NCI-H510A treated with DMSO at 0.1 percent for 48 hours (cell line): ENCODE results near the gene C20orf144.
"Not testable (repeated sequence)": the region's sequence is repeated elsewhere in the genome, so short reads cannot be mapped to it uniquely, and the experiment has no call there.

Experiments
- DNase-seq: peaks from one replicate; lab custom pipeline; 2025; lab: John Stamatoyannopoulos, UW

The C20orf144 gene

DNA sequence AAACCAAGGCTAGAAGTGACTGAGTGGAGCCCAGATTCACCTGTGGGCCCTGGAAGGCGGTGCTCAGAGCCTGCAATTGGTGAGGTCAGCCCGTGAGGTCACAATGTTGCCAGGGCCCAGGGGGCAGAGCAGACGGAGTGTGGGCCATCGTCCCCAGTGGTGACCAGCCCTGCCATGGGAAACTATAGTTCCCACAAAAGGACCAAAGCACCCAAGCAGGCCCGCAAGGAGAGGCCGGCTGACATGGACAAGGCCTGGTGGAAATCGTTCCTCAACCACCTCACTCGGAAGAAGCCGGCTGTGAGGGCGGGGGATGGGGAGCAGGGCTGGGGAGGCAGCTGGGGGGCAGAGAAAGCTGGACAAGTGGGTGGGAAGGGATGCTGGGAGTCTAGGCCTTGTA lies at the start of gene C20orf144:
Gene C20orf144, plus strand, starts transcription at position 156 of the 400 bp plus-strand sequence. Its CDS starts 19 bp downstream, at position 175.
- DNase-seq = no peak

- no peak for DNase-seq
Measured at GRCh38 chr20:33621717-33622400, 40.3 kb upstream of the C20orf144 start.

- no peak for DNase-seq
Measured at GRCh38 chr20:33622705-33623365, 39.3 kb upstream of the C20orf144 start.

DNA sequence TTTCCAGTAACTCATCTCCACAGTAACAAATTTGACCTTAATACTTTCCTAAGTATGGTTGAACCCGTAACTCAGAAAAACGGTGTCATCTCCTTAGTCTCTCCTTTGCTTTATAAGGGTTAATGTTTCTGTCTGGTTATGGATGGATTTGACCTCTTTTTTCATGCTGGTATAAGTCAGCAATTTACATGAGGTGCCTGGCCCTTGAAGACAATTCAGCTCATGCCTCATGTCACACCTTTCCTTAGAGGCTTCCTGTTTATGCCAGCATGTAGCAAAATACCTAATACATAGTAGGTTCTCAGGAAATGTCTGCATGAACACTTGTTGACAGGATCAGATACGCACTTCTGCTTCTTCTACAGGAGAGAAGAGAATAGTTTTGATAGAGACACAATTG lies 37.7 kb upstream of the C20orf144 start:
- DNase-seq = no peak

DNA sequence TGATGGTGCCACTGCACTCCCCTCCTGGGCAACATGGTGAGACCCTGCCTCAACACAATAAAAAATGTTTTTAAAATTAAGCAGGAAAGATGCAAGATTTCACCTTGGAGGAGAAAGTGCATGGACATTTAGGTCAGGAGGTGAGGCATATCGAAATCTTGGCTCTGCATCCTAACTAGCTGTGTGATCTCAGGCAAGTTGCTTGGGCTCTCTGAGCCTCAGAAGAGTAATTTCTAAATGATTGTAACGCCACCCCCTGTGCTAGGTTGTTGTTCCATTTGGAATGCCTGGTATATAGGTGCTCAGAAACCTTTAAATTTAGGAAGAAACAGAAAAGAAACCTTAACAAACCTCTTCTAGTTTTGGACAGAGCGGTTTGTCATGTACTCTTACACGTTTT lies 35.9 kb upstream of the C20orf144 start:
- no peak for DNase-seq

- DNase-seq = no peak
Measured at GRCh38 chr20:33627577-33628216, 34.4 kb upstream of the C20orf144 start.

- DNase-seq = no peak
Measured at GRCh38 chr20:33629533-33629932, 32.6 kb upstream of the C20orf144 start.

GRCh38 chr20:33629979-33630378 lies 32.1 kb upstream of the C20orf144 start:
- DNase-seq = no peak

DNA sequence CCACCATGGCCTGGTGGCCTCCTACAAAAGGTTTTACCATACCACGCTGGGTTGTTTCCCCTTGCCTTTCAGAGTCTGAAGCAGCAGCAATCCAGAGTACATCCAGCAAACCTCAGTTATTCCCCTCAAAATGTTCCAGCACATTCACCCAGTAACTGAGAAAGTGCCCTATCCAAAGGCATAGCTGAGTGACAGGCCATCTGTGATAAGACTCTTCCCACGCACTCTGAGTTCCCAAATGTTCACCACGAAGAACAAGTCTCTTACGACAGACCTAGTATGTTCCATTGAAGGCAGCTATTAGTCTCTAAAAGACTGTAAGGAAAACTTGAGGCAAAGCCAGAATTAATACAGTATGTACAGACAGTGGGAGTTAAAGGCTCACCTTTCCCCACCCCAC lies 31.6 kb upstream of the C20orf144 start:
- DNase-seq = no peak

GRCh38 chr20:33631910-33632309 lies 30.2 kb upstream of the C20orf144 start:
- DNase-seq = not testable (repeated sequence)

DNA sequence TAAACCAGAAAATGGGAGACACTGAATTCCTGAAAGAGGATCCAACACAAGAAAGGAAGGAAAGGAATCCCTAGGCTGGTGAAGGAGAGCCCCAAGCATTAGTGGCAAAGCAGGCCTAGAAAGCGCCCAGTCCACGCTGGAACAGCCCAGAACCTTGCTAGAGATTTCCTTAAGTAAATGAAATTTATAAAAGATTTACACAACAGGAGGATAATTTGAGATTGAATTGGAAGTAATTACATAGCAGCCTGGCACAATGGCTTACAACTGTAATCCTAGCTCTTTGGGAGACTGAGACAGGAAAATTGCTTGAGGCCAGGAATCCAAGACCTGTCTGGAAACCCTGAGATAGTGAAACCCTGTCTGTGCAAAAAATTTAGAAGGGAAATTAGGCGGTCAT lies 26.8 kb upstream of the C20orf144 start:
- DNase-seq = no peak

- no peak for DNase-seq
Measured at GRCh38 chr20:33636776-33637175, 25.4 kb upstream of the C20orf144 start.

DNA sequence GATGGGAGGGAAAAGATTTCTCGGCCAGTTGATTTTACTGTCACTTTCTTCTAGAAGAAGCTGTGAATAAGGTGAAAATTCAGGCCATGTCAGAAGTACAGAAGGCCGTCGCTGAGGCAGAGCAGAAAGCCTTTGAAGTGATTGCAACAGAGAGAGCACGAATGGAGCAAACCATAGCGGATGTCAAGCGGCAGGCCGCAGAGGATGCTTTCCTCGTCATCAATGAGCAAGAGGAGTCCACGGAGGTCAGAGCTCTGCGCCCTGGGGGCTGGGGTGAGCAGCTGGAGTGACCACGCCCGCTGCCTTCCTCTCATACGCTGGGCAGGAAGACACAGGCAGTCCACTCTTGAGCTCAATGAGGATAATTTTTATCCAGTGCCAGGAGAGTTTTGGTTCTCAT lies 21.8 kb upstream of the C20orf144 start:
- DNase-seq = no peak

GRCh38 chr20:33644313-33645071 lies 17.6 kb upstream of the C20orf144 start:
- no peak for DNase-seq

GRCh38 chr20:33645072-33645358 lies 17.1 kb upstream of the C20orf144 start:
- no peak for DNase-seq

- no peak for DNase-seq
Measured at GRCh38 chr20:33645396-33645795, 16.7 kb upstream of the C20orf144 start.

DNA sequence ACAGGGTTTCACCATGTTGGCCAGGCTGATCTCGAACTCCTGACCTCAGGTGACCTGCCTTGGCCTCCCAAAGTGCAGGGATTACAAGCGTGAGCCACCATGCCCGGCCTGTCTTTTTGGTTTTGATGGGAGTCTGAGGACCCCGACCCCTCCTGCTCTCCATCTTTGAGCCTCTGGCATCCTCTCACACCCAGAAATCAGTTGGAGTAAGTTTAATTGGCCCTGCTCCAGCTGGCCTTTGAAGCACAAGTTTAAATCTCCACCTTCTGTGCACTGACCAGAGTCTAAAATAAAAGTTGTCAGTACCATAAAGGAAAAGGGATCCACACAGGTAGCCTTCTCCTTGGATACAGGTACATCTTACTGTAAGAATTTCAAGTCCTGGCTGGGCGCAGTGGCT lies 15.9 kb upstream of the C20orf144 start:
- no peak for DNase-seq

GRCh38 chr20:33646959-33647602 lies 15.0 kb upstream of the C20orf144 start:
- not testable (repeated sequence) for DNase-seq

GRCh38 chr20:33647603-33648395 lies 14.3 kb upstream of the C20orf144 start:
- peak; percentile 17 for DNase-seq

- DNase-seq = peak; percentile 43
Measured at GRCh38 chr20:33648396-33649004, 13.6 kb upstream of the C20orf144 start.

GRCh38 chr20:33649201-33649681 lies 12.9 kb upstream of the C20orf144 start:
- peak; percentile 88 for DNase-seq
